HCT116 (cell line): Measurements from ENCODE around the gene ARHGAP28.

Source experiments
- EZH2 ChIP-seq: fragments of 200-600 bp; sonication (generic); IDR thresholded peaks from 2 replicates; pipeline ENCODE4 v1.6.1; 2017; ENCODE audit warnings: antibody characterized with exemption, mixed run types
- EZH2phosphoT487 ChIP-seq: fragments of 200-600 bp; IDR thresholded peaks from 2 replicates; pipeline ENCODE4 v1.6.1; 2018; ENCODE audit warnings: antibody characterized with exemption, borderline replicate concordance
- JUND ChIP-seq: IDR thresholded peaks from 2 replicates; pipeline ENCODE4 v1.6.1; 2012
- POLR2A ChIP-seq: IDR thresholded peaks from 2 replicates; pipeline ENCODE4 v1.7.0; 2011; ENCODE audit warnings: borderline replicate concordance; ENCODE audit not compliant: insufficient read depth, insufficient read length; ENCODE audit errors: extremely low read depth
- POLR2AphosphoS5 ChIP-seq: IDR thresholded peaks from 2 replicates; pipeline ENCODE4 v1.6.1; 2011; ENCODE audit warnings: mild to moderate bottlenecking, low read depth, low read length, moderate library complexity
- TCF7L2 ChIP-seq: IDR thresholded peaks from 2 replicates; pipeline ENCODE4 v1.7.0; 2011; ENCODE audit warnings: borderline replicate concordance, inconsistent platforms; ENCODE audit not compliant: insufficient read depth, insufficient read length; ENCODE audit errors: extremely low read depth
- YY1 ChIP-seq: IDR thresholded peaks from 2 replicates; pipeline ENCODE4 v1.6.1; 2011; ENCODE audit warnings: low read length, low read depth, moderate library complexity, mild to moderate bottlenecking; ENCODE audit not compliant: insufficient replicate concordance; ENCODE audit errors: extremely low read depth
- ZFX ChIP-seq: fragments of 450-650 bp; IDR thresholded peaks from 2 replicates; pipeline ENCODE4 v1.6.1; 2017
- TF ChIP-seq, protein P1 (sequence below), 3 experiments: fragments of 200-600 bp in 1 of 3; sonication (generic) in 1 of 3; IDR thresholded peaks in 2 of 3; conservative IDR thresholded peaks in 1 of 3; 2 replicates each; pipeline ENCODE4 v1.5.1; 2012 to 2017; ENCODE audit warnings: low read depth in 2 of 3, low read length in 2 of 3, antibody characterized with exemption in 1 of 3, borderline replicate concordance in 1 of 3, control low read depth in 1 of 3, mild to moderate bottlenecking in 1 of 3, mixed read lengths in 1 of 3, mixed run types in 1 of 3, moderate library complexity in 1 of 3; ENCODE audit not compliant: insufficient read depth in 1 of 3

DNA sequence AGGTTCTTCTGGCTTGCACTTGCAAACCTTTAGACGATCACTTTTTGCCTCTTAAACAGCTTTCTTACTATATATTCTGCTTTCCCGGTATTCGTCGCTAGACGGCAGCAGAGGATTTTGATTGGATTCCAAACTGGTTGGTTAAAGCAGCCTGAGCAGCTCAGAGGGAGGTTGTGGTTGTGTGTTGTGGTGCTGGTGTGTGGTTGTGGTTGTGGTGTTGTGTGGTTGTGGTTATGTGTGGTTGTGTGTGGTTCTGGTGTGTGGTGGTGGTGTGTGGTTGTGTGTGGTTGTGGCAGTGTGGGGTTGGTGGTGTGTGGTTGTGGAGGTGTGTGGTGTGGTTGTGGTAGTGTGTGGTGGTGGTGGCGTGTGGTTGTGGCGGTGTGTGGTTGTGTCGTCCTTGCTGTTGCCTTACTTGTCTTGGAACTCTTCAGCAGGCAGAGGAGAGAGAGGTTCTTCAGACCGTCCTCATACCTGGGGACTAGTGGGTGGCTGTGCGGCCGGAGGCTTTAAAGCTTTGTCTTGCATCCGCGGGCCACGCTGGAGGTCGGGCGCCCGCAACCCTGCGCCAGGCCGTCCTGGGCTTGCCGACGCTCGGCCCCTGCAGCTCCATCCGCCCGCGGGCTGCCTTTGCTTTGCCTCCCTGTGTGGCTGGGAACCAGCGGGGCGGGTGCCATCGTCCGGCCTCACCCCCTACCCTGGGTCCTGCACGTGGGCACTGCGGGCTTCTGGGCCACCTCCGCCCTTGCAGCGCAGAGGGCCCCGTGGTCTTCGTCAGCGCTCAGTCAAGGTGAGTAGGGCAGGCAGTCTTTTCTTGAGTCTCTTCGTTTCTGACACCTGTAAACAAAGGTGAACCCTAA lies 190.8 kb downstream of the ARHGAP28 start:
- TF ChIP-seq, protein P1, sequence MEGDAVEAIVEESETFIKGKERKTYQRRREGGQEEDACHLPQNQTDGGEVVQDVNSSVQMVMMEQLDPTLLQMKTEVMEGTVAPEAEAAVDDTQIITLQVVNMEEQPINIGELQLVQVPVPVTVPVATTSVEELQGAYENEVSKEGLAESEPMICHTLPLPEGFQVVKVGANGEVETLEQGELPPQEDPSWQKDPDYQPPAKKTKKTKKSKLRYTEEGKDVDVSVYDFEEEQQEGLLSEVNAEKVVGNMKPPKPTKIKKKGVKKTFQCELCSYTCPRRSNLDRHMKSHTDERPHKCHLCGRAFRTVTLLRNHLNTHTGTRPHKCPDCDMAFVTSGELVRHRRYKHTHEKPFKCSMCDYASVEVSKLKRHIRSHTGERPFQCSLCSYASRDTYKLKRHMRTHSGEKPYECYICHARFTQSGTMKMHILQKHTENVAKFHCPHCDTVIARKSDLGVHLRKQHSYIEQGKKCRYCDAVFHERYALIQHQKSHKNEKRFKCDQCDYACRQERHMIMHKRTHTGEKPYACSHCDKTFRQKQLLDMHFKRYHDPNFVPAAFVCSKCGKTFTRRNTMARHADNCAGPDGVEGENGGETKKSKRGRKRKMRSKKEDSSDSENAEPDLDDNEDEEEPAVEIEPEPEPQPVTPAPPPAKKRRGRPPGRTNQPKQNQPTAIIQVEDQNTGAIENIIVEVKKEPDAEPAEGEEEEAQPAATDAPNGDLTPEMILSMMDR (IDR thresholded peaks at IDR 0.05 in 2 of 3, conservative IDR thresholded peaks at IDR 0.05 in 1 of 3; ENCODE audit: borderline replicate concordance in 1 of 3, insufficient read depth in 1 of 3, low read depth in 2 of 3, low read length in 2 of 3): peak in 2 of 3 experiments; percentile 20 to 24; a peak in 2 of 6 replicates
- no peak for TF ChIP-seq EZH2phosphoT487
- no peak for TF ChIP-seq POLR2AphosphoS5
- no peak for TF ChIP-seq JUND
- no peak for TF ChIP-seq ZFX
- no peak for TF ChIP-seq TCF7L2
- no peak for TF ChIP-seq EZH2
- no peak for TF ChIP-seq POLR2A
- no peak for TF ChIP-seq YY1
